ENCODE results near the gene DHCR7. TPM values are rescaled to one million over a fixed set of nuclear protein-coding genes. Genes with fewer than 3 reads are reported as not detected.

DHCR7 gene
- polyA plus RNA-seq, 1 of the 3 experiments (the other 2 are of a cell fraction): 21.4 TPM

DNA sequence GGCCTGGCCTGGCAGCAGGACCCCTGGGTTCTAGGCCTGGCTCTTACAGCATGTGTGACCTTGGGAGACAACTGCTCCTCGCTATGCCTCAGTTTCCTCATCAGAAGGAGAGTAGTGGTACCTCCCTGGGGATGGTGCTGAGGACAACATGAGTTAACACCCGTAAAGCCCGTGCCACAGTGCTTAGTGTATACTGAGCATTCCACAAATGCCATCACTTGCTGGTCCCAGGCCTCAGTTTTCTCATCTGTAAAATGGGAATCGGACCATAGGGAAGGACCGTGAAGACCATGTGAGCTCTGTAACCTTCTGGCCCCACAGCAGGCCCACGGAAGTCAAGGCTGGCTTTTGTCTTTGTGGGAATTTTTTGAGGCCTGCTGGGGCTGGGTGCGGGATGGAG, 52.4 kb downstream of the DHCR7 start (continued):
- TF ChIP-seq, protein P1, sequence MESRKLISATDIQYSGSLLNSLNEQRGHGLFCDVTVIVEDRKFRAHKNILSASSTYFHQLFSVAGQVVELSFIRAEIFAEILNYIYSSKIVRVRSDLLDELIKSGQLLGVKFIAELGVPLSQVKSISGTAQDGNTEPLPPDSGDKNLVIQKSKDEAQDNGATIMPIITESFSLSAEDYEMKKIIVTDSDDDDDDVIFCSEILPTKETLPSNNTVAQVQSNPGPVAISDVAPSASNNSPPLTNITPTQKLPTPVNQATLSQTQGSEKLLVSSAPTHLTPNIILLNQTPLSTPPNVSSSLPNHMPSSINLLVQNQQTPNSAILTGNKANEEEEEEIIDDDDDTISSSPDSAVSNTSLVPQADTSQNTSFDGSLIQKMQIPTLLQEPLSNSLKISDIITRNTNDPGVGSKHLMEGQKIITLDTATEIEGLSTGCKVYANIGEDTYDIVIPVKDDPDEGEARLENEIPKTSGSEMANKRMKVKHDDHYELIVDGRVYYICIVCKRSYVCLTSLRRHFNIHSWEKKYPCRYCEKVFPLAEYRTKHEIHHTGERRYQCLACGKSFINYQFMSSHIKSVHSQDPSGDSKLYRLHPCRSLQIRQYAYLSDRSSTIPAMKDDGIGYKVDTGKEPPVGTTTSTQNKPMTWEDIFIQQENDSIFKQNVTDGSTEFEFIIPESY (IDR thresholded peaks at IDR 0.05; ENCODE audit: borderline replicate concordance, low read depth): no peak
- TF ChIP-seq EZH2phosphoT487 (IDR thresholded peaks at IDR 0.05; ENCODE audit: borderline replicate concordance, low read depth): no peak
- TF ChIP-seq, protein P2, sequence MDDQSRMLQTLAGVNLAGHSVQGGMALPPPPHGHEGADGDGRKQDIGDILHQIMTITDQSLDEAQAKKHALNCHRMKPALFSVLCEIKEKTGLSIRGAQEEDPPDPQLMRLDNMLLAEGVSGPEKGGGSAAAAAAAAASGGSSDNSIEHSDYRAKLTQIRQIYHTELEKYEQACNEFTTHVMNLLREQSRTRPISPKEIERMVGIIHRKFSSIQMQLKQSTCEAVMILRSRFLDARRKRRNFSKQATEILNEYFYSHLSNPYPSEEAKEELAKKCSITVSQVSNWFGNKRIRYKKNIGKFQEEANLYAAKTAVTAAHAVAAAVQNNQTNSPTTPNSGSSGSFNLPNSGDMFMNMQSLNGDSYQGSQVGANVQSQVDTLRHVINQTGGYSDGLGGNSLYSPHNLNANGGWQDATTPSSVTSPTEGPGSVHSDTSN (IDR thresholded peaks at IDR 0.05): no peak

DNA sequence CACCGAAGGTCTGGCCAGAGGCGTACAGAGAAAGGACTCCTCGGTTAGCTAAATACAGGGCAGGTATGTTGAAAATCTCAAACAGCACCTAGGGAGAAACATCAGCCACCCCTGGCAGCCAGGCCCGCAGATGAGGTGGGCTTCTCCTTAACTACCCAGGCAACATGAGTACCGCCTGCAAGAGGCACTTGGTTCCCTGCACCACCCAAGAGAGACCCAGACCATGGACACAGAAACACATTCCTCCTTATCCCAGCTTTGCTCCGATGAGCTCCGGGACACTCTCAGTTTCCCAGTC, 53.0 kb downstream of the DHCR7 start:
- no peak for DNase-seq
- Histone ChIP-seq H4K20me1 (ENCODE audit: insufficient read depth) (no peaks in the 10 kb centered on the region), H2AFZ (ENCODE audit: low read depth) (no peak overlapping the region), H3K9ac (no peak overlapping the region), H3K4me1 (ENCODE audit: control insufficient read depth in 1 of 2, insufficient read depth in 2 of 2, low read depth in 1 of 2, low read length in 1 of 2) (no peaks in the 10 kb centered on the region), H3F3A (replicated peaks; ENCODE audit: insufficient read depth) (no peaks in the 10 kb centered on the region), H3K36me3 (replicated peaks in 1 of 2; ENCODE audit: control insufficient read depth in 1 of 2, insufficient read depth in 2 of 2, low read length in 1 of 2) (no peaks in the 10 kb centered on the region), H3K4me3 (ENCODE audit: low read depth in 2 of 2, low read length in 1 of 2) (no peak overlapping the region), H3K9me3 (no peaks in the 10 kb centered on the region), H3K4me2 (no peak overlapping the region), H3K79me2 (ENCODE audit: insufficient read depth) (no peaks in the 10 kb centered on the region), H3K27ac (ENCODE audit: low read depth in 2 of 2, low read length in 1 of 2) (no peak overlapping the region), H3K9me2 (no peaks in the 10 kb centered on the region), H3K27me3 (ENCODE audit: insufficient read depth) (no peaks in the 10 kb centered on the region)
- ChIA-PET CTCF (interaction anchor here (3.0 kb wide), 1 partner anchor 25 kb away, joined by 9 read pairs; no protein-coding TSS in a partner anchor), POLR2A (no interaction called here)
- 73% methylated on average over 5 of the region's 7 CpGs for WGBS (ENCODE audit: low lambda C conversion rate)
- TF ChIP-seq, protein P1 (IDR thresholded peaks at IDR 0.05; ENCODE audit: borderline replicate concordance, low read depth): no peak
- TF ChIP-seq TEAD4 (IDR thresholded peaks at IDR 0.05; ENCODE audit: borderline replicate concordance, insufficient read depth) (no peak), JUND (IDR thresholded peaks at IDR 0.05) (no peak), SIN3A (IDR thresholded peaks at IDR 0.05; ENCODE audit: borderline replicate concordance, low read depth, low read length) (no peak), SMC3 (IDR thresholded peaks at IDR 0.05; ENCODE audit: low read depth, low read length) (no peak), RFX5 (IDR thresholded peaks at IDR 0.05; ENCODE audit: low read length) (no peak), ELF1 (IDR thresholded peaks at IDR 0.05) (no peak), MXI1 (IDR thresholded peaks at IDR 0.05; ENCODE audit: low read depth, low read length) (no peak), RXRA (IDR thresholded peaks at IDR 0.05; ENCODE audit: borderline replicate concordance, low read depth) (no peak), FOXM1 (IDR thresholded peaks at IDR 0.05; ENCODE audit: low read depth) (no peak), TAF1 (IDR thresholded peaks at IDR 0.05; ENCODE audit: borderline replicate concordance, low read depth, low read length) (no peak), NFIC (IDR thresholded peaks at IDR 0.05; ENCODE audit: borderline replicate concordance) (no peak), CHD2 (IDR thresholded peaks at IDR 0.05; ENCODE audit: low read length, partially characterized antibody) (no peak), NRF1 (IDR thresholded peaks at IDR 0.05; ENCODE audit: low read depth, low read length) (no peak), MEF2A (IDR thresholded peaks at IDR 0.05; ENCODE audit: borderline replicate concordance, low read depth) (no peak), YY1 (IDR thresholded peaks at IDR 0.05; ENCODE audit: low read depth) (no peak), EP300 (IDR thresholded peaks at IDR 0.05; ENCODE audit: borderline replicate concordance in 1 of 2, low read depth in 1 of 2, low read length in 1 of 2) (no peak)
- TF ChIP-seq, protein P3, sequence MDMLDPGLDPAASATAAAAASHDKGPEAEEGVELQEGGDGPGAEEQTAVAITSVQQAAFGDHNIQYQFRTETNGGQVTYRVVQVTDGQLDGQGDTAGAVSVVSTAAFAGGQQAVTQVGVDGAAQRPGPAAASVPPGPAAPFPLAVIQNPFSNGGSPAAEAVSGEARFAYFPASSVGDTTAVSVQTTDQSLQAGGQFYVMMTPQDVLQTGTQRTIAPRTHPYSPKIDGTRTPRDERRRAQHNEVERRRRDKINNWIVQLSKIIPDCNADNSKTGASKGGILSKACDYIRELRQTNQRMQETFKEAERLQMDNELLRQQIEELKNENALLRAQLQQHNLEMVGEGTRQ (IDR thresholded peaks at IDR 0.05; ENCODE audit: borderline replicate concordance, low read depth, low read length): no peak
- TF ChIP-seq, protein P2 (IDR thresholded peaks at IDR 0.05): no peak
